ENCODE measurements around the gene PRSS56. TPM values are rescaled to one million over a fixed set of nuclear protein-coding genes. Genes with fewer than 3 reads are reported as not detected.

Gene PRSS56
- total and polyA plus RNA-seq, 9 donors, result 0.27 to 0.35 TPM; not detected in 7

DNA sequence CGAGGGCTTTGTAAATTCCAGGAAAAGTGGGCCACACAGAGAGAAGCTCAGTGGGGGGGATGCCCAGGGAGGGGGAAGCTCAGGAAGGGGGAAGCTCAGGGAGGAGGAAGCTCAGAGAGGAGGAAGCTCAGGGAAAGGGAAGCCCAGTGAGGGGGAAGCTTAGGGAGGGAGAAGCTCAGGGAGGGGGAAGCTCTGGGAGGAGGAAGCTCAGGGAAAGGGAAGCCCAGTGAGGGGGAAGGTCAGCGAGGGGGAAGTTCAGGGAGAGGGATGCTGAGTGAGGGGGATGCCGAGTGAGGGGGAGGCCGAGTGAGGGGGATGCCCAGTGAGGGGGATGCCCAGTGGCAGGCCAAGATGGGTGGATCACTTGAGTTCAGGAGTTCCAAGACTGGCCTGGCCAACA lies 18.5 kb downstream of the PRSS56 start:
- H3K4me1 ChIP-seq (ENCODE audit: insufficient read depth), result no peaks in the 10 kb centered on the region
- intact Hi-C loops (cut with DNase I), result no loop called here
- H3K9me3 ChIP-seq, result peaks cover 0 to 3% of the 10 kb centered on the region in 2 donors
- TF ChIP-seq POLR2A (IDR thresholded peaks at IDR 0.05) (no peak), EP300 (IDR thresholded peaks at IDR 0.05) (no peak)
- TF ChIP-seq, protein P1, sequence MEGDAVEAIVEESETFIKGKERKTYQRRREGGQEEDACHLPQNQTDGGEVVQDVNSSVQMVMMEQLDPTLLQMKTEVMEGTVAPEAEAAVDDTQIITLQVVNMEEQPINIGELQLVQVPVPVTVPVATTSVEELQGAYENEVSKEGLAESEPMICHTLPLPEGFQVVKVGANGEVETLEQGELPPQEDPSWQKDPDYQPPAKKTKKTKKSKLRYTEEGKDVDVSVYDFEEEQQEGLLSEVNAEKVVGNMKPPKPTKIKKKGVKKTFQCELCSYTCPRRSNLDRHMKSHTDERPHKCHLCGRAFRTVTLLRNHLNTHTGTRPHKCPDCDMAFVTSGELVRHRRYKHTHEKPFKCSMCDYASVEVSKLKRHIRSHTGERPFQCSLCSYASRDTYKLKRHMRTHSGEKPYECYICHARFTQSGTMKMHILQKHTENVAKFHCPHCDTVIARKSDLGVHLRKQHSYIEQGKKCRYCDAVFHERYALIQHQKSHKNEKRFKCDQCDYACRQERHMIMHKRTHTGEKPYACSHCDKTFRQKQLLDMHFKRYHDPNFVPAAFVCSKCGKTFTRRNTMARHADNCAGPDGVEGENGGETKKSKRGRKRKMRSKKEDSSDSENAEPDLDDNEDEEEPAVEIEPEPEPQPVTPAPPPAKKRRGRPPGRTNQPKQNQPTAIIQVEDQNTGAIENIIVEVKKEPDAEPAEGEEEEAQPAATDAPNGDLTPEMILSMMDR (IDR thresholded peaks at IDR 0.05), result no peak
- no peaks in the 10 kb centered on the region for H3K27me3 ChIP-seq
- H3K27ac ChIP-seq, result no peak overlapping the region
- no peak for DNase-seq
- 14 to 29% (median 16%) methylated on average over 4 of the region's 4 CpGs for WGBS, 3 donors
- H3K4me3 ChIP-seq, result no peak overlapping the region
- no peaks in the 10 kb centered on the region for H3K36me3 ChIP-seq

DNA sequence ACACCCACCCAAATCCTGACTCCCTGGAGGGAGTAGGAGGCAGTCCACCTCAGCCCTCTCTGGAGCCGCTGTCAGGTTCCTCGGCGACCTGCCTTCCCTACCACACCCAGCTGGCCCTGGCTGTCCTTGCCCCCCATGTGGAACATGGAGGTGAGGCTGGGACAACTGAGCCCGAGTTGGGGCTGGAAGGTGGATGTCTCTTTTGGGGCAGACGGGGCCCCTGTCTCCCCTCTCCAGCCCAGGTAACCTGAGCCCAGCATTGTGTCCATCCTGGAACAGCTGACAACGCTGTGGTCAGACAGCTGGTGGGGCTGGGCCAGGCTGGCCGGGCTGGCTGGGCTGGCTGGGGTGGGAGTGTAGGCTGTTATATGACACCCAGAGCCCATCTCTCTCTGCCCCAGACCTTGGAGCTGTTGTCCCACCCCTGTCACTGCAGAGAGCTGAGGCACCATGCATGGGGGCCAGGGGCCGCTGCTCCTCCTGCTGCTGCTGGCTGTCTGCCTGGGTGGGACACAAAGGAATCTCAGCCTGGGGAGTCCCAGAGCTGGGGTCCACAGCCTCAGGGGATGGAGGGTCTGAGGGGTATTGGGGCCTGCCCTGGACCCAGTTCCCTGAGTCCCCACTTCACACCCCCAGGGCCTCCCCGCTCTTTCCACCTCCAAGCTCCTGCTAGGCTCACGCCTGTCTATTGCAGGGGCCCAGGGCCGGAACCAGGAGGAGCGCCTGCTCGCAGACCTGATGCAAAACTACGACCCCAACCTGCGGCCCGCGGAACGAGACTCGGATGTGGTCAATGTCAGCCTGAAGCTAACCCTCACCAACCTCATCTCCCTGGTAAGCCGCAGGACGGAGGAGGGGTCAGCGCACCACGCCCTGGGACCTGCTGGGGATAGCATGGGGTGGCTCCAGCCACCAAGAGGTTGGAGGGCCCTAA lies 19.4 kb downstream of the PRSS56 start, which contains the start of gene CHRNG:
Gene CHRNG (plus strand): TSS at position 395 of the 934 bp plus-strand sequence. CDS start 56 bp downstream, at position 451.
- intact Hi-C loops (cut with DNase I), result no loop called here
- no peak for TF ChIP-seq POLR2A (IDR thresholded peaks at IDR 0.05)
- TF ChIP-seq, protein P1 (IDR thresholded peaks at IDR 0.05), result no peak
- no peak for TF ChIP-seq EP300 (IDR thresholded peaks at IDR 0.05)

DNA sequence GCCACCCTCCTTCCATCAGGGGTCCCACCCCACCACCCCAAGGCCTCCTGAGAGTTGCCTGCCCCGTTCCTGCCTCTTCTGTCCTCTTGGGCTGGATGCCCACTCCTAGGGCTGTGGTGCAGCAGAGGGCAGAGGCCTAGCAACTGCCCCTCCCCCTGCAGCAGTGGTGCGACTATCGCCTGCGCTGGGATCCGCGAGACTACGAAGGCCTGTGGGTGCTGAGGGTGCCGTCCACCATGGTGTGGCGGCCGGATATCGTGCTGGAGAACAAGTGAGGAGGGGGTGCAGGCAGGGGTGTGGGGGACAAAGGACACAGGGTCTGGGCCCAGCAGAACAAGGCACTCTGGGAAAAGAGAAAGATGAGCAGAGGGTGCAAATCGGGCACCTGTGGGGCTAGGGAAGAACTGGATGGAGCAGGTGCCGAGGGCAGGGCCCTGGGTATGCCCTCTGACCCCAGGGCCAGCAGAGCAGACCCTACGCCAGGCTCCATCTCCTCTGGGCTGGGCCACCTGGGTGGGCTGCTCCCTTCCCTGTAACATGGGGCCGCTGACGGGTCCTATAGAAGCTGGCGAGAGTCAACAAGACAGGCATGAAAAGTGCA lies 20.4 kb downstream of the PRSS56 start:
- 69 to 83% (median 80%) methylated on average over 17 of the region's 17 CpGs for WGBS, 3 donors
- no peak overlapping the region for H3K4me3 ChIP-seq
- H3K9me3 ChIP-seq, result peaks cover 0 to 3% of the 10 kb centered on the region in 2 donors
- no peaks in the 10 kb centered on the region for H3K4me1 ChIP-seq (ENCODE audit: insufficient read depth)
- no peaks in the 10 kb centered on the region for H3K27me3 ChIP-seq
- intact Hi-C loops (cut with DNase I), result no loop called here
- no peak overlapping the region for H3K27ac ChIP-seq
- no peak for DNase-seq
- no peak for TF ChIP-seq POLR2A (IDR thresholded peaks at IDR 0.05)
- no peak for TF ChIP-seq EP300 (IDR thresholded peaks at IDR 0.05)
- TF ChIP-seq, protein P1 (IDR thresholded peaks at IDR 0.05), result no peak
- no peaks in the 10 kb centered on the region for H3K36me3 ChIP-seq

More for the DNA sequence above, 19.4 kb downstream of the PRSS56 start, which contains the start of gene CHRNG:
- Histone ChIP-seq H3K27me3 (no peaks in the 10 kb centered on the region), H3K27ac (no peak within 1 kb of the TSS), H3K4me3 (no peak within 1 kb of the TSS), H3K36me3 (no peaks in the 10 kb centered on the region), H3K4me1 (ENCODE audit: insufficient read depth) (no peaks in the 10 kb centered on the region), H3K9me3 (peaks cover 0 to 3% of the 10 kb centered on the region in 2 donors)
- peak in 2 of 5 donors; percentile 16 to 20 for DNase-seq
- 36 to 54% (median 37%) methylated on average over 22 to 23 of the region's 23 CpGs for WGBS, 3 donors

DNA sequence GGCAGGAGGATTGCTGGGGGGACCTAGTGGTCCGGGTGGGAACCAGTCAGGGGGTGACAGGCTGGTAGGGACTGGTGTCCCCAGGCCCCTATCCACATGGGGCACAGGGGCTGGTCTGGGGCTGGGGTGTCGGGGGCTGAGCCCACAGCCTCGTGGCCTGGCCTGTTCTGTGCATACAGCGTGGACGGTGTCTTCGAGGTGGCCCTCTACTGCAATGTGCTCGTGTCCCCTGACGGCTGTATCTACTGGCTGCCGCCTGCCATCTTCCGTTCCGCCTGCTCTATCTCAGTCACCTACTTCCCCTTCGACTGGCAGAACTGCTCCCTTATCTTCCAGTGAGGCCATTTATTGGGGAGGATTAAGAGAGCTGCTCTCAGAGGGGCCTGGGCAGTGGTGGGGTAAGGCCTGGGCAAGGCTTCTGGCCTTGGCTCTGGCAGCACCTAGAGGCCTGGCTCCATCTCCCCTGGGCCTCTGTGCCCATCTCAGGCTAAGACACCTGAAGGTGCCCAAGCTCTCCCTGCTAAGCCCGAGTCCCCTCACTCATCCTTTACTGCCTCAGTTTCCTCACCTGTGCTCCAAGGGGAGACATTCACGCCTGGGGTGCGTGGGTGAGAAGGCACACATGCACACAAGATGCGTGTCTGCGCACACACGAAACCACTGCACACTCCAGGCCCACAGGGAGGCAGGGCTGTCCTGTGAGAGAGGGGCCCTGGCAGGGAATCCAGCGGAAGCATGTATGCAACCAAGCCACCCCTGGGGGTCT lies 21.2 kb downstream of the PRSS56 start:
- H3K27me3 ChIP-seq, result no peaks in the 10 kb centered on the region
- intact Hi-C loops (cut with DNase I), result no loop called here
- H3K9me3 ChIP-seq, result peaks cover 0 to under 1% of the 10 kb centered on the region in 2 donors
- WGBS, 3 donors, result 75 to 78% (median 76%) methylated on average over 19 of the region's 19 CpGs
- no peaks in the 10 kb centered on the region for H3K36me3 ChIP-seq
- no peaks in the 10 kb centered on the region for H3K4me1 ChIP-seq (ENCODE audit: insufficient read depth)
- no peak overlapping the region for H3K4me3 ChIP-seq
- H3K27ac ChIP-seq, result no peak overlapping the region
- no peak for DNase-seq
- TF ChIP-seq POLR2A (IDR thresholded peaks at IDR 0.05) (no peak), EP300 (IDR thresholded peaks at IDR 0.05) (no peak)
- TF ChIP-seq, protein P1 (IDR thresholded peaks at IDR 0.05), result no peak

Measured in ovary (tissue), 9 donors.